GM06990 (cell line): ENCODE data around the gene POU2F3.
A peak's percentile ranks its signal among the peaks of the same experiment; 100 is the strongest.

Experiments used
- DNase-seq: peaks from one replicate; pipeline ENCODE4 v3.0.0-alpha.2; 2011; ENCODE audit not compliant: insufficient read length; ENCODE audit errors: extremely low read depth
- H3K27me3 ChIP-seq: replicated peaks from 2 replicates; pipeline ENCODE4 v1.6.0; 2011; ENCODE audit warnings: low read length; ENCODE audit not compliant: control insufficient read depth, insufficient read depth
- H3K36me3 ChIP-seq: 2 replicates; pipeline ENCODE4 v1.5.1; 2011; ENCODE audit warnings: low read length; ENCODE audit not compliant: control insufficient read depth, insufficient read depth
- H3K4me3 ChIP-seq: replicated peaks from 2 replicates; pipeline ENCODE4 v1.5.1; 2011; ENCODE audit warnings: low read depth, mild to moderate bottlenecking, control low read depth, low read length
- CTCF ChIP-seq: IDR thresholded peaks from 2 replicates; pipeline ENCODE4 v1.5.1; 2011; ENCODE audit warnings: low read length, control low read depth, mild to moderate bottlenecking, inconsistent platforms; ENCODE audit not compliant: insufficient read depth, poor library complexity, severe bottlenecking

The POU2F3 gene

GRCh38 chr11:120334894-120335462 is 95.0 kb downstream of the POU2F3 start:
- peak; percentile 45 for DNase-seq
- Histone ChIP-seq H3K4me3 (peak overlapping the region; percentile 49), H3K36me3 (no peaks in the 10 kb centered on the region), H3K27me3 (no peaks in the 10 kb centered on the region)
- peak; percentile 69 for TF ChIP-seq CTCF

GRCh38 chr11:120335556-120335907 is 95.6 kb downstream of the POU2F3 start:
- no peak for DNase-seq
- Histone ChIP-seq H3K4me3 (peak overlapping the region; percentile 91), H3K36me3 (no peaks in the 10 kb centered on the region), H3K27me3 (no peaks in the 10 kb centered on the region)
- TF ChIP-seq CTCF, result no peak

GRCh38 chr11:120335908-120336640 is 96.1 kb downstream of the POU2F3 start, which contains the start of gene ARHGEF12:
ARHGEF12 (plus strand) TSS chr11:120336413; CDS start chr11:120337244, 831 bp downstream.
- TF ChIP-seq CTCF, result peak; percentile 76
- Histone ChIP-seq H3K4me3 (peak within 1 kb of the TSS; percentile 91), H3K36me3 (no peaks in the 10 kb centered on the region), H3K27me3 (no peaks in the 10 kb centered on the region)
- DNase-seq, result peak; percentile 97

- TF ChIP-seq CTCF, result no peak
- Histone ChIP-seq H3K4me3 (peak overlapping the region; percentile 91), H3K36me3 (no peaks in the 10 kb centered on the region), H3K27me3 (no peaks in the 10 kb centered on the region)
- DNase-seq, result peak; percentile 29
Measured at GRCh38 chr11:120336641-120337354, 96.9 kb downstream of the POU2F3 start.

GRCh38 chr11:120337355-120338106 is 97.6 kb downstream of the POU2F3 start:
- TF ChIP-seq CTCF, result no peak
- DNase-seq, result no peak
- Histone ChIP-seq H3K4me3 (peak overlapping the region; percentile 91), H3K27me3 (no peaks in the 10 kb centered on the region), H3K36me3 (no peaks in the 10 kb centered on the region)
